Measurements from ENCODE around the gene SLFN13. TPM values are rescaled to one million over a fixed set of nuclear protein-coding genes. Genes with fewer than 3 reads are reported as not detected.

Gene SLFN13
- total RNA-seq, 1 experiment from 2014 or later: not detected

DNA sequence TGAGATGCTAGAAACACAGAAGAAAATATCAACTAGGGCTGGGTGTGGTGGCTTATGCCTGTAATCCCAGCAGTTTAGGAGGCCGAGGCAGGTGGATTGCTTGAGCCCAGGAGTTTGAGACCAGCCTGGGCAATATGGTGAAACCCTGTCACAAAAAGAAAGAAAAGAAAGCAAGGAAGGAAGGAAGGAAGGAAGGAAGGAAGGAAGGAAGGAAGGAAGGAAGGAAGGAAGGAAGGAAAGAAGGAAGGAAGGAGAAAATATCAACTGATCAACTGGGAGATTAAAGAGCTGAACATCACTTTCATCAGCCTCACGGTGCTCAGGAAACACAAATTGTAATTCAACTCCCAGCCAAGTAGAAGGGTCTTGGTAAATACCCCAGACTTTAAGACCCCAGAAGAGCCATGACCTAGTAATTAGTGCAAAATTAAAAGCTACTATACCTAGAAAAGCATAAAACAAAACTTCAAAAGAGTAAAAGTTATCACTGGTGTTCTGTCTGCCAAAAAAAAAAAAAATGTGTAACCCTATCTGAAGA lies 27.8 kb upstream of the SLFN13 start:
- Histone ChIP-seq H3K4me3 (ENCODE audit: low read depth, low read length) (no peak overlapping the region), H3K36me3 (ENCODE audit: control insufficient read depth, insufficient read depth, low read length) (no peaks in the 10 kb centered on the region), H3K9me3 (no peaks in the 10 kb centered on the region; the same call in 1 of the 2 replicates), H3K4me1 (no peaks in the 10 kb centered on the region), H3K27me3 (replicated peaks; ENCODE audit: control insufficient read depth, insufficient read depth, low read length) (no peaks in the 10 kb centered on the region)
- no peaks in the 10 kb centered on the region for H3K4me1 Mint-ChIP-seq (ENCODE audit: low read depth, unreplicated experiment)
- H3K9me3 Mint-ChIP-seq (ENCODE audit: unreplicated experiment): no peaks in the 10 kb centered on the region
- H3K4me3 Mint-ChIP-seq (ENCODE audit: unreplicated experiment): no peak overlapping the region
- peaks cover 17% of the 10 kb centered on the region for H3K27me3 Mint-ChIP-seq (ENCODE audit: insufficient read depth, unreplicated experiment)
- intact Hi-C loops (cut with micrococcal nuclease; ENCODE audit: unreplicated experiment): no loop called here
- ChIA-PET POLR2A (no interaction called here), CTCF (no interaction called here)
- no TSS peak for BruUV-seq (replicated peaks)
- no peak for DNase-seq
- TF ChIP-seq, protein P1, sequence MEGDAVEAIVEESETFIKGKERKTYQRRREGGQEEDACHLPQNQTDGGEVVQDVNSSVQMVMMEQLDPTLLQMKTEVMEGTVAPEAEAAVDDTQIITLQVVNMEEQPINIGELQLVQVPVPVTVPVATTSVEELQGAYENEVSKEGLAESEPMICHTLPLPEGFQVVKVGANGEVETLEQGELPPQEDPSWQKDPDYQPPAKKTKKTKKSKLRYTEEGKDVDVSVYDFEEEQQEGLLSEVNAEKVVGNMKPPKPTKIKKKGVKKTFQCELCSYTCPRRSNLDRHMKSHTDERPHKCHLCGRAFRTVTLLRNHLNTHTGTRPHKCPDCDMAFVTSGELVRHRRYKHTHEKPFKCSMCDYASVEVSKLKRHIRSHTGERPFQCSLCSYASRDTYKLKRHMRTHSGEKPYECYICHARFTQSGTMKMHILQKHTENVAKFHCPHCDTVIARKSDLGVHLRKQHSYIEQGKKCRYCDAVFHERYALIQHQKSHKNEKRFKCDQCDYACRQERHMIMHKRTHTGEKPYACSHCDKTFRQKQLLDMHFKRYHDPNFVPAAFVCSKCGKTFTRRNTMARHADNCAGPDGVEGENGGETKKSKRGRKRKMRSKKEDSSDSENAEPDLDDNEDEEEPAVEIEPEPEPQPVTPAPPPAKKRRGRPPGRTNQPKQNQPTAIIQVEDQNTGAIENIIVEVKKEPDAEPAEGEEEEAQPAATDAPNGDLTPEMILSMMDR (IDR thresholded peaks at IDR 0.05; ENCODE audit: insufficient read depth in 1 of 2, low read depth in 1 of 2, low read length in 1 of 2, severe bottlenecking in 1 of 2, unreplicated experiment in 1 of 2): no peak
- no peaks in the 10 kb centered on the region for H3K36me3 Mint-ChIP-seq (ENCODE audit: insufficient read depth, unreplicated experiment)
- H3K27ac Mint-ChIP-seq (ENCODE audit: unreplicated experiment): no peak overlapping the region

DNA sequence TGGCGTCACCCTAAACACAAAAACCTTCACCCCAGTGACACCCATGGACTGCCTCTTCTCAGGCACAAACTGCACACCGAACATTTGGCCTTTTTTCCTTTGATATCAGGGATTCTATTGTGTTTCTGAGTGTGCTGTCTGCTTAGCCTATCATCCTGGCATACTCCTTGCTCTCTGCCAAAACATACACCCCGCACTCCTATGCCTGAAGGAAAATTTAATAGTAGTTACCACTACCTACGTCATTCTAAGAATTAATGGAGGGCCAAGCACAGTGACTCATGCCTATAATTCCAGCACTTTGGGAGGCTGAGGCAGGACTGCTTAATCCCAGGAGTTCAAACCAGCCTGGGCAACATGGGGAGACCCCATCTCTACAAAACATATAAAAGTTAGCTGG lies 19.9 kb upstream of the SLFN13 start:
- CTCF ChIA-PET: no interaction called here
- no peaks in the 10 kb centered on the region for H3K27me3 ChIP-seq (replicated peaks; ENCODE audit: control insufficient read depth, insufficient read depth, low read length)

DNA sequence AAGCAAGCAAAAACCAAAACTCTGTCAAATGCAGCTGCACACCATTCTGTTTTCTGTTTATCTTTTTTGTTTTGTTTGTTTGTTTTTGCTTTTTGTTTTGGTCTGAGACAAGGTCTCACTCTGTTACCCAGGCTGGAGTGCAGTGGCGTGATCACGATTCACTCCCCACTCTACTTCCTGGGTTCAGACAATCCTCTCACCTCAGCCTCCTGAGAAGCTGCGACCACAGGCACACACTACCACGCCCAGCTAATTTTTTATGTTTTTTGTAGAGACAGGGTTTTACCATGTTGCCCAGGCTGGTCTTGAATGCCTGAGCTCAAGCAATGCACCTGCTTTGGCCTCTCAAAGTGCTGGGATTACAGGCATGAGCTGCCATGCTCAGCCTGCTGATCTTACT lies 19.3 kb upstream of the SLFN13 start:
- POLR2A ChIA-PET: no interaction called here
- peaks cover 12% of the 10 kb centered on the region for H3K27me3 Mint-ChIP-seq (ENCODE audit: insufficient read depth, unreplicated experiment)
- Histone ChIP-seq H3K4me3 (ENCODE audit: low read depth, low read length) (no peak overlapping the region), H3K4me1 (no peaks in the 10 kb centered on the region), H3K36me3 (ENCODE audit: control insufficient read depth, insufficient read depth, low read length) (no peaks in the 10 kb centered on the region), H3K27me3 (replicated peaks; ENCODE audit: control insufficient read depth, insufficient read depth, low read length) (no peaks in the 10 kb centered on the region), H3K9me3 (no peaks in the 10 kb centered on the region; the same call in 1 of the 2 replicates)
- no peaks in the 10 kb centered on the region for H3K4me1 Mint-ChIP-seq (ENCODE audit: low read depth, unreplicated experiment)
- no peak for DNase-seq
- no peaks in the 10 kb centered on the region for H3K36me3 Mint-ChIP-seq (ENCODE audit: insufficient read depth, unreplicated experiment)
- no peak overlapping the region for H3K27ac Mint-ChIP-seq (ENCODE audit: unreplicated experiment)
- H3K9me3 Mint-ChIP-seq (ENCODE audit: unreplicated experiment): no peaks in the 10 kb centered on the region
- BruUV-seq (replicated peaks): no TSS peak
- CTCF ChIA-PET: no interaction called here
- H3K4me3 Mint-ChIP-seq (ENCODE audit: unreplicated experiment): no peak overlapping the region
- intact Hi-C loops (cut with micrococcal nuclease; ENCODE audit: unreplicated experiment): no loop called here
- TF ChIP-seq, protein P1 (IDR thresholded peaks at IDR 0.05; ENCODE audit: insufficient read depth in 1 of 2, low read depth in 1 of 2, low read length in 1 of 2, severe bottlenecking in 1 of 2, unreplicated experiment in 1 of 2): no peak

More for the DNA sequence above, 19.9 kb upstream of the SLFN13 start:
- Mint-ChIP-seq H3K4me3 (ENCODE audit: unreplicated experiment) (no peak overlapping the region), H3K27me3 (ENCODE audit: insufficient read depth, unreplicated experiment) (peaks cover 15% of the 10 kb centered on the region), H3K4me1 (ENCODE audit: low read depth, unreplicated experiment) (no peaks in the 10 kb centered on the region), H3K36me3 (ENCODE audit: insufficient read depth, unreplicated experiment) (no peaks in the 10 kb centered on the region), H3K9me3 (ENCODE audit: unreplicated experiment) (no peaks in the 10 kb centered on the region), H3K27ac (ENCODE audit: unreplicated experiment) (no peak overlapping the region)
- H3K9me3 ChIP-seq: no peaks in the 10 kb centered on the region; the same call in 1 of the 2 replicates
- TF ChIP-seq, protein P1 (IDR thresholded peaks at IDR 0.05; ENCODE audit: insufficient read depth in 1 of 2, low read depth in 1 of 2, low read length in 1 of 2, severe bottlenecking in 1 of 2, unreplicated experiment in 1 of 2): no peak
- H3K4me3 ChIP-seq (ENCODE audit: low read depth, low read length): no peak overlapping the region
- BruUV-seq (replicated peaks): no TSS peak
- H3K36me3 ChIP-seq (ENCODE audit: control insufficient read depth, insufficient read depth, low read length): no peaks in the 10 kb centered on the region
- POLR2A ChIA-PET: no interaction called here
- H3K4me1 ChIP-seq: no peaks in the 10 kb centered on the region
- DNase-seq: no peak
- intact Hi-C loops (cut with micrococcal nuclease; ENCODE audit: unreplicated experiment): no loop called here

All from Caco-2 (cell line).